Activated T-cell treated with anti-CD3 and anti-CD28 coated beads, Interleukin-2, amount 50 U/mL, for 1 hour (primary cell): ENCODE data around the gene HOMER2.
"Not testable (repeated sequence)": the region's sequence is repeated elsewhere in the genome, so short reads cannot be mapped to it uniquely, and the experiment has no call there.

Experiments
- DNase-seq: peaks from one replicate; pipeline ENCODE4 v3.0.0-alpha.2; 2020

Gene HOMER2

DNA sequence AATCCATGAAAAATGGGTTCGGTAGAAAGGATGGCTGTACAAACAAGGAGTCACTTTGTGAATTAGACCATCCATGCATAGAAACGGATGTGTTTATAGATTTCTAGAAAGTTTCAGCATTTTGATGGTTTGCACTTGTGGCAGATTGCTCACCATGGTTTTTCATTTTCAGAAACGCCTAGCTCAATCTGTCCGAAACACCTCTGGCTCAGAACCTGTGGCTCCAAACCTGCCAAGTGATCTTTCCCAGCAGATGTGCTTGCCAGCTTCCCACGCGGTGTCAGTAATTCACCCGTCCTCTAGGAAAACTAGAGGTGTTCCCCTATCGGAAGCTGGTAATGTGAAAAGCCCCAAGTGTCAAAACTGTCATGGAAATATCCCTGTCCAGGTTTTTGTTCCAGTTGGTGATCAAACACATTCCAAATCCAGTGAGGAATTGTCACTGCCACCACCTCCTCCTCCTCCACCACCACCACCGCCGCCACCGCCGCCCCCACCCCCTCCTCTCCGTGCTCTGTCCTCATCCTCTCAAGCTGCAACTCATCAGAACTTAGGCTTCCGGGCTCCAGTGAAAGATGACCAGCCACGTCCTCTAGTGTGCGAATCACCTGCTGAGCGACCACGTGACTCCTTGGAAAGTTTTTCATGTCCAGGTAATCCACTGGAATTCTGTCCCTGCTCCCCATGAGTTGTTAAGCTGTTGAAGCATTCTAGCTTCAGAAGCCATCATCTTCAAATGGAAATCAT lies 121.9 kb downstream of the HOMER2 start:
- DNase-seq: no peak

DNA sequence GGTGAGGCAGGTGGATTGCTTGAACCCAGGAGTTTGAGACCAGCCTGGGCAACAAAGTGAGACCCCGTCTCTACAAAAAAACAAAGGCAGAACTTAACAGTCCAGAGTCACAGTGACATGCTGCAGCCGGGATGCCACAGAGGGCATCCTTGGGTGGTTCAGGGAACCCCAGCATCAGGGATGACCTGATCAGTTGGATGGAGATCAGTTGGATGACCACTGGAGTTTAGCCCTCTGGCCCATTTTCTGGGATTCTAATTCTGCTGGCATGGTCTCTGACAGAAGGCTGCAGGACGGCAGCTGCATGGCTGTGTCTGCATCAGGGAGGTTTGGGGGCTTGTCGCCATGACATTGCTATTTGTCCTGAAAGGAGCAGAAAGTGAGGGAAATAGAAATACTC lies 123.3 kb downstream of the HOMER2 start:
- DNase-seq: no peak

DNA sequence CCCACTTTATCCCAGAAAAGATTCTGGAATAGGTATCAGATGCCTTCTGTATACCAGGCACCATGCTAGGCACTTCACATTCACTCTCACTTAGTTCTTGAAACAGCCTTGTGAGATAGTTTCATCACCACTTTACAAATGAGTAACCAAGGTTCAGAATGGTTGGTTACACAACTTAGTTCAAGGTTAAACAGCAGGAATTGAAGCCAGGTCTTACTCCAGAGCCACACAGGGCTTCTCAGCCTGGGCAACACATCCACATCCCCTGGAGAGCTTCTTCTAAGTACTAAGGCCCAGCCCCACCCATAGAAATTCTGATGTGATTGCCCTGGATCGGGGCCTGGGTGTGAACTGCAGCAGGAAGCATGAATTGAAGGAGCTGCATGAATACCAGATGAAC lies 124.4 kb downstream of the HOMER2 start:
- DNase-seq: no peak

DNA sequence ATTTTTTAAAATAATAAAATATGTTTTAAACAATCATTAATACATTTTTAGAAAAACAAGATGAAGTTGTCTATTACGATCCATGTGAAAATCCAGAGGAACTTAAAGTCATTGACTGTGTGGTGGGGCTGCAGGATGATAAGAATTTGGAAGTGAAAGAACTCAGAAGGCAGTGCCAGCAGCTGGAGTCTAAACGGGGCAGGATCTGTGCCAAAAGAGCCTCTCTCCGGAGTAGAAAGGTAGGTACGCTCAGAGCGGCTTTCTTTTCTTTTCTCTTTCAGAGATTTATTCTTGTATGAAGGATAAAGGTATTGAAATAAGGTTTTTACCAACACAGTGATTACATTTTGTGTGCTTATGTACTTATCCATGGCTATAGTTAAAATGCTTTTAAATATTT lies 129.5 kb downstream of the HOMER2 start:
- DNase-seq: no peak

DNA sequence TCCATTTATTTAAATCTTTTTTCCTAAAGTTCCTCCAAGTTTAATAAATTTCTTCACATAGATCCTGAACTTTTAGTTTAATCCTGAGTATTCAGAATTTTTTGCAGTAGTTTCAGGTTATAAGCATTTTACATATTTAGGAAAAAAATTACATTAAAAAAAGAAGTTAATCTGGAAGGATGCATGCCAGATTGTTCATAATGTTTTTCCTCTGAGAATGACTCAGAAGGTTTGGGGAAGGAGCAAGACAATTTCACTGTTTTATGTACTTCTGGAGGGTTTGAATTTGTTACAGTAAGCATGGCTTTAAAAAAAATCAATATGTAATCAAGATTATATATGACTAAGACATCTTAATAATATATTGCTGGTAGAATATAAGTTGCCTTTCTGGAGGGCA lies 130.7 kb downstream of the HOMER2 start:
- DNase-seq: not testable (repeated sequence)

DNA sequence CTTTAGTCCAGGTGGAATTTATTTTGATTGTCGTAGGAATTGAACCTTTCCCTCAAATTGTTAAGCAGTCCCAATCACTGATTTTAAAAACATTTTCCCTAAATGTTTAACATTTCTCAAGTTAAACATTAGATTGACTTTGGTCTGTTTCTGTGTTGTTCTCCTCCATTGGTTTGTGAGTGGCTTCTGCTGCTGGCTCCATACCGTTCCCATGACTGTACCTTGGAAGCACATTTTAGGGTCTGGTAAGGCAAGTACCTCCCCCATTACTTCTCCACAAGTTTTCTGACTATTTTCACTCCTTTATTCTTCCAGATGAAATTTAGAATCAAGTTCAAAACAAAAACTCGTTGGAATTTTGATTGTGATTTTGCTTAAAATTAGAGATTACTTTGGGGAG lies 131.1 kb downstream of the HOMER2 start:
- DNase-seq: not testable (repeated sequence)

DNA sequence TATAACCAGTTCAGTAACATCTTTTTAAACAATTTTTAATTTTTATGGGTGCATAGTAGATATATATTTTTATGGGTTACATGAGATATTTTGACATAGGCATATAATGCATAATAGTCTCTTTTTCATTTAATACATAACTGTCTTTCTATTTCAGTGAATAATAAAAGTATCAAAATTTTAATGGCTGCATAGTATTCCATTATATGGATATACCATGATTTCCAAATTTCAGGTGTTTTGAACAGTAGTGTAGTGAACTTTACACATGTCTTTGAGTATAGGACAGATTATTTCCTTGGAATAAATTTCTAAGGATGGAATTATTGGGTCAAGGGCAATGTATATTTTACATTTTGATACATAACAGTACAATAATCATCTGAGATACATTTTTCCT lies 132.4 kb downstream of the HOMER2 start:
- no peak for DNase-seq

DNA sequence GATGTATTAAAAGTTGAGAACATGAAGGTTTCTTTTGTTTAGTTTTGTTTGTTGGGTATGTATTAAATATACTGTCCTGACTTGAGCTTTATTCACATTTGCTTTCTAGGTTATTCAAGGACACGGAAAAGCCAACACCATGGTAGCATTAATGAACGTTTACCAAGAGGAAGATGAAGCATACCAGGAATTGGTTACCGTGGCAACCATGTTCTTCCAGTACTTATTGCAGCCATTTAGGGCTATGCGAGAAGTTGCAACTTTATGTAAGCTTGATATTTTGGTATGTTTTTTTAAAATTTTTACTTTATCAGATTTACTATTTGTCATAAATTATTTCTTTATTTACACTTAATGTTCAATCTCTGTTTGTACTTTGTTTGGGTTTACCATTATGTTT lies 139.5 kb downstream of the HOMER2 start:
- DNase-seq: no peak

DNA sequence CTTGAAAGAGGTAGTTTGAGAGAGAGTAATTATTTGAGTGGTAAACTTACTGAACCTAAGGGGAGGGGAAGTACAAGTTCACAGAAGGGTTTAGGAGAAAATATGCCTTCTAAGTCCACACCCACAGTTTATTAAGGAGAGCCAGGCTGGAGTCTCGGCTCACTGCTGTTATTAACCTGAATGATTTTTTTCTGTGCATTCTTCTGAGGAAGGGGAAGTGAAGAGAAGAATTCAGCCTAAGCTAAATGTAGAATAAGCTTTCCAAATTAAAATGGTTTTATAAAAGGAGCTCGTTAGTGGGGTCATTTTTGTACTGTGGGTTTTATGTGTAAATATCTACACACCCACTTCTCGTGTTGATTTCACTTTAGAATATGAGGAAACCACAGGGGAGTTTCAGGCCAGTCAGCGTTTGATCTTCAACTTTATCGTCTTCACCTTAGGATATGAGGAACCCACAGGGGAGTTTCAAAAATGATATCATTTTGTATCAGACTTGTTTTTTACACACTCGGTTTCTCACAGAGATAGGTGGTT lies 141.6 kb downstream of the HOMER2 start:
- DNase-seq: no peak

DNA sequence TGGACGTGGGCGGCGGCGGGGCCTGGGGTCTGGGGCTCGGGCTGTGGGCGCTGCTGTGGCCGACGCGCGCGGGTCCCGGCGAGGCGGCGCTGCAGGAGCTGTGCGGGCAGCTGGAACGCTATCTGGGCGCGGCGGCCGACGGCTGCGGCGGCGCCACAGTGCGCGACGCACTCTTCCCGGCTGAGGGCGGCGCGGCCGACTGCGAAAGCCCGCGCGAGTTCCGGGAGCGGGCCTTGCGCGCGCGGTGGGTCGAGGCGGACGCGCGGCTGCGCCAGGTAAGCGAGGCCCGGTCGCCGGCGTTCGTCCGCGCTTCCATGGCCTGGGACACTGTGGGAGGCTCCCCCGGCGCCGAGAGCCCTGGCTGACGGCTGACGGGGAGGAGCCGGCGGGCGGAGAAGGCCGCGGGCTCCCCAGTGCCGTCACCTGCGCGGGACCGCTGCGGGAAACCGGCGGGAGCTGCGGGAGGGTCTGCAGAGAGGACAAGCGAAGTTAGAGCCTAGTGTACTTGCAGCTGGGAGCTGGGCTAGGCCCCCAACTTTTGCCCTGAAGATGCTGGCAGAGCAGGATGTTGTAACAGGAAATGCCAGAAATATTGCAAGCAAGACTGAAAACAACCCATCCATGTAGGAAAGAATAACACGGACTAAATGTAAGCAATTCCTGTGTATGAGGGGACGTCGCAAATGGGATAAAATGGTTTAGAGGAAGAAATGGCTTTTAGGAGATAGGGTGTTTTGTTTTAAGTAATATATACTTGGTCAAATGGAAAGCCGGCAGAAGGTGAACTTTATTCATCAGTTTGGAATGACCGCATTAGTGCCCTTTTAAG lies 142.2 kb downstream of the HOMER2 start:
- DNase-seq: peak; percentile 59

DNA sequence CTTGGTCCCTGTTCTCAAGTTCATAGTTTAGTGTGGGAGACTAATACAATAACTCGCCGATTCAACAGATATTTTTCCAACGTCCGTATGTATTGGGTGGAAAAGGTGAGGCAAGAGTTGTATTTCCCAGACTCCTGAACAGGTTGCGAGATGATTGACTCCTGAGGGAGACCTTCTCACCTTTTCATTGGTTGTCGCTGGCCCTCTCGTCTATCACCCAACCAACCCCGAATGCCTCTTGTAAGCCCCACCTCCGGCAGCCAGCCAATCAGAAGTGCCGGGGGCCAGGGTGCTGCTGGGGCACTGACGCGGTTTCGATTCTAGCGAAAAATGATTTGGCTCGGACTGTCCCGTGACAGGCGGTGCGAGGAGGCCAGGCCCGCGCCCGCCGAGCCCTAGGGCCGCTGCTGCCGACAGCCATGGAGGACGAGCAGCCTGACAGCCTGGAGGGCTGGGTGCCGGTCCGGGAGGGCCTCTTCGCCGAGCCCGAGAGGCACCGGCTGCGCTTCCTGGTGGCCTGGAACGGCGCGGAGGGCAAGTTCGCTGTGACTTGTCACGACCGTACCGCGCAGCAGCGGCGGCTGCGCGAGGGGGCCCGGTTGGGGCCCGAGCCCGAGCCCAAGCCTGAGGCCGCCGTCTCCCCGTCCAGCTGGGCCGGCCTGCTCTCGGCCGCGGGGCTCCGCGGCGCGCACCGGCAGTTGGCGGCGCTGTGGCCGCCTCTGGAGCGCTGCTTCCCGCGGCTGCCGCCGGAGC lies 143.0 kb downstream of the HOMER2 start, which contains the start of gene WHAMM:
Gene WHAMM (plus strand): TSS at position 321 of the 753 bp plus-strand sequence. CDS start 99 bp downstream, at position 420.
- peak; percentile 92 for DNase-seq

DNA sequence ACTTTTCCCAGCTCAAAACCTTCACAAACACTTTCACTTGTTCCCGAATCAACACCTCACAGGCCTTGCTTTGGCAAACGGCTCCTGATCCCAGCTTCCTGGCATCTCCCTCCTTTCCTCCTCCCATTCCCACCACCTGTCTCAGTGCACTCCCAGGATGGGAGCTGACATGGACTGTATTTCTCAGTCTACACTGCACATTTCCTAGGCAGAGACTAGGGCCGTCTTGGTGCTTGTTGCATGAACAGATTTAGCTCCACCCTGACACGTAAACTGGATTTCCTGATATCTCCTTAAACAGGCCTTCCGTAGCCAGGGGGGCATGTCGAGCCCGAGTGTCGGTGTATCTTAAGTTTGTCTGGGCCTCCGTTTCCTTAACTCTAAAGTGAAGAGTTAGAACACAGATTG lies 143.9 kb downstream of the HOMER2 start:
- no peak for DNase-seq

DNA sequence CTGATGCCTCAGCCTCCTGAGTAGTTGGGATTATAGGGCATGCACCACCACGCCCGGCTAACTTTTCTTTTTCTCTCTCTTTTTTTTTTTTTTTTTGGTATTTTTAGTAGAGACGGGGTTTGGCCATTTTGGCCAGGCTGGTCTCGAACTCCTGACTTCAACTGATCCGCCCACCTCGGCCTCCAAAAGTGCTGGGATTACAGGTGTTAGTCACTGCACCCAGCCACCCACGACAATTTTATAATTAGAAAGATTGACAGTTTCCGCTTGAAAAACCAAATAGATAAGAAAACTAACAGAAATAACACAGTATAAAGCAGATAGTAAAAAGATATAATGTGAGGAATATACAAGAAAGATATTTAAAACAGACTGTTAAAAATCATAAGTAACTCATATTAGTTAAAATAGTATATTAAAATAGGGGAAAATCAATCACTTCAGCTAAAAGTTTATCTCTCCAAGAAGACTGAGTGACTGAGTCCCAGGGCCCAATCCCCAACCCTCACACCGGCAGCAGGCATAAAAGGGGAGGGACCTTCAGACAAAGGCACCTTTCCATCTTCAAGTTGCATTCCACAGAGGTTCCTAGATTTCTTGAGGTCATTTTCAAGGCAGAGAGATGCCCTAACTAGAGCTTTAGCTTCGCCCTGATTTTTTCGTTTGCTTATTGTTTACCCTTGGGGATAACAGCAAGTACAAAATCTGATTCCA lies 144.4 kb downstream of the HOMER2 start:
- DNase-seq: no peak

DNA sequence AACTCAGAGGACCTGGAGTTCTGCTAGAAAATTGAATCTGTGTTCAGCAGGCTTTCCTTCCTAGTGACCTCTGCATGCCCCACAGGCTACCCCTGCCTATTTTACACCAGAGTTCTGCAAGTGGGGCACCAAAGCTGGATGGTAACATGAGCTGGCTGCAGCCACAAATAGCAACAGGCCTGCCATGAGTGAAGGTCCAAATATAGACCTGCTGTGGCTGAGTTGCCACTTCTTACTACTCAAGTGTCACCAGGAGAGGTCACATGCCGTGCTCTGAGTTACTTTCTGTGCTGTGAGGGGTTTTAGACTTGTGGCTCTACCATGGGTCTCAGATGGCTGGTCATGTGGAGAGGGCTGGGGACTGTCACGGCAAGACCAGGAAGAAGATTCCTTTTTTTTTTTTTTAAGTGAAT lies 146.5 kb downstream of the HOMER2 start, which contains the start of gene FSD2:
Gene FSD2 (minus strand): TSS at position 76 of the 413 bp plus-strand sequence. CDS start 18,679 bp downstream, outside the sequence.
- no peak for DNase-seq

DNA sequence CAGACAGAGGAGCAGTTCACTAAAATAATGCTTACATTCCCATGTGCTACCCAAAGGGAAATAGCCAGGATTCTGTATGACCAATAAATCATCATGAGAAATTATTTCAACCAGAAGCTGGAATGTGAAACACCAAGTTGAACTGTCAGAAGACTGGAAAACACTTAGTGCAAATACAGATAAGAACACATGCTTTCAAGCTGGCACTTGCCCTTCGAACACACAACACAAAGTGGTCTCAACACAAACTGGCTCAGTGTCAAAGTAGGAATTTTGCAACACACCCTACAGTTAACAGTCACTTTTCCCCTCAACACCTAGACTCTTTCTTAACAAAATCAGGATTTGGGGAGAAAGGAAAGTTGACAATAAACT lies 148.0 kb downstream of the HOMER2 start:
- DNase-seq: no peak

DNA sequence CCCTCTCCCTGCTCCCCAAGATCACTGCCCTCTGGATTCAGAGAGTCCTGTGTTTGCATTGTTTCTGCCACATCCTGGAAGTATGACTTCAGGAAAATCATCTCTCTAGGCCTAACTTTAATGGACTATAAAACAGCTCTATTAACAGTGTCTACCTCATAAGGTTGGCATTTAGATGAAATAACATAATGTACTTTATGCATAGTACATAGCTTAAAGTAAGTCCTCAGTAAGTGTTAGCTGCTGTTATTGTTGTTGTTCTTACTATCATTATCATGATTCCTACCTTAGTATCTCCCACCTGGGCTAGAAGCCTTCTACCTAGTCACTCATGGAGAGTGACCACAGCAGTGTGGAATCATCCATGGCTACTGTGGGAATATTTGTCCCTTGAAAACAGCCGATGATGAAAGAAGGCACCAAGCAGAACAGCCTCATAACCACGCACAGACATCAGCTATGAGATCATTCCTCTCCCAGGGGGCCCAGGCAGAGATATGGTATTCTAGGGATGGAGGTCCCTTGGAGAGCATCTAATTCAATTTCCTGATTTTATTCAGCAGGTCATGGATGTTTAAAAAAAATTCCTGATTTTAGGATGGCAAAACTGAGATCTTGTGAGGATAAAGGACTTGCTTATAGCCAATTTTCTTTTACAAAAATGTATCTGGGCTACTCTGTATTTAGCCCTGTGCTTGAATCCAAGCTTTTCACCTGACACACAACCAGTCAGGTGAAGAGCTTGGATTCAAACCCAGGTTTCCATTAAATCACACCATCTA lies 148.5 kb downstream of the HOMER2 start:
- DNase-seq: no peak

DNA sequence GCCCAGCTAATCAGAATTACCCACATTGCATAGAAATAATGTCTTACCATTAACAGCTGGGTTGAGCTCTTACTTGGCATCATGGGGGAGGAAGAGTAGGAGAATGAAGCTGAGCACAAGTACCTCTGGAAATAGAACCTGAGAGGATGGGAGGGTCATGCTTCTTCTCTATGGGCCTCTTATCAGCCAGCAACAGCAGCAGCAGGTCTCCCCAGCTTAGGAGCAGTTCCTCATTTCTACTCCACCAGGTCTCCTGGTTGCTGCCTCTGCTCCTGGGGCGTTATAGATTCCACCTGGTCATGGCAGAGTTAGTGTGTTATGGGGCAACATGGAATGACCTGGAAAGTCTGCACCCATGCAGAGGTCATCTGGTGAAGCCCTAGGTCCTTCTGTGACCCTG lies 150.0 kb downstream of the HOMER2 start:
- no peak for DNase-seq

DNA sequence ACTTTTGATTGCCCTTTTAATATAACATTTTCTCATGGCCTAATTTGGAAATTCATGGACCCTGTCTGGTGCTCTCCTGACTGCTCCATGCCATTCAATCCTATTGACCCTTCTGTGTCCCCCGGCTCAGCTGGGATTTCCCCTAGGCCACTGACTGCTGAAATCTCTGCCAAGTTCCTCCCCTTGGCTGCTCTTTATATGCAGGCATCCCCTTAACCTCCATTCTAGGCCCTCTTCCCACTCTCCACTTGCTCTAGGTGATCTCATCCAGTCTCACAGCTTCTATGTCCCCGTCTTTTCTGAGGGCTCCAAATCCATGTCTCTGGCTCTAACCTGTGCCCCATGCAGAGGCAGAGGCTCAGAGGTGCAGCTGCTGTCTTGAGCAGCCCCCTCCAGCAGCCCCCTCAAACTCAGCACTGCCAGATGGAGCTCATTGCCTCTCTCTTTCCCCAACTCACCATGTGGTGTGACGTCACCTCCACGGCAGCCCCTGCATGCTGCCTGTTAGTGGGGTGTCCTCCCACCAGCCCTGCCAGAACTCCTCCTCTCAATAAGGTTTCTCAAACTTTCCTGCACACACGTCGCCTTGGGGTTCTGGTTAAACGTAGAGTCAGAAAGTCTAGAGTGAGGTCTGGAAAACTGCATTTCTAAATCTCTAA lies 153.2 kb downstream of the HOMER2 start:
- DNase-seq: no peak
